ENCODE data around the gene RRP7A. TPM values are rescaled to one million over a fixed set of nuclear protein-coding genes. Genes with fewer than 3 reads are reported as not detected.
A peak's percentile ranks its signal among the peaks of the same experiment; 100 is the strongest.
"Not testable (repeated sequence)": the region's sequence is repeated elsewhere in the genome, so short reads cannot be mapped to it uniquely, and the experiment has no call there.

The RRP7A gene
- total and polyA plus RNA-seq, 4 donors: 8.6 to 12.1 (median 10.3) TPM

DNA sequence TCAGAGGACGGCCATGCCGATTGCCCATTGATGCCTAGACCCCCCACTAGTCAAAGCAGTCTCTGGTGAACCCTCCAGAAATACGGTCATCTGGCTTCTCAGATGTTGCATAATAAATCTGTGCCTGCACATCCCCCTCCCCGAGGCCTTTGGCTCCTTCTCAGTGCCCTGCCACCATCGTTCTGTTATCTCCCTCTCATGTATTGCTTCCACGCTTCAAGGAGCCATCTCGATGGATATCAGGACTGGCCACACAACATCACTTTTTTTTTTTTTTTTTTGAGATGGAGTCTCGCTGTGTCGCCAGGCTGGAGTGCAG lies 1.6 kb upstream of the RRP7A start (continued):
- no peak for TF ChIP-seq EGR1 (IDR thresholded peaks at IDR 0.05; ENCODE audit: low read depth in 2 of 2)
- no peak for TF ChIP-seq FOXA1 (IDR thresholded peaks at IDR 0.05)
- TF ChIP-seq, protein P1, sequence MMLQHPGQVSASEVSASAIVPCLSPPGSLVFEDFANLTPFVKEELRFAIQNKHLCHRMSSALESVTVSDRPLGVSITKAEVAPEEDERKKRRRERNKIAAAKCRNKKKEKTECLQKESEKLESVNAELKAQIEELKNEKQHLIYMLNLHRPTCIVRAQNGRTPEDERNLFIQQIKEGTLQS (IDR thresholded peaks at IDR 0.05): no peak

DNA sequence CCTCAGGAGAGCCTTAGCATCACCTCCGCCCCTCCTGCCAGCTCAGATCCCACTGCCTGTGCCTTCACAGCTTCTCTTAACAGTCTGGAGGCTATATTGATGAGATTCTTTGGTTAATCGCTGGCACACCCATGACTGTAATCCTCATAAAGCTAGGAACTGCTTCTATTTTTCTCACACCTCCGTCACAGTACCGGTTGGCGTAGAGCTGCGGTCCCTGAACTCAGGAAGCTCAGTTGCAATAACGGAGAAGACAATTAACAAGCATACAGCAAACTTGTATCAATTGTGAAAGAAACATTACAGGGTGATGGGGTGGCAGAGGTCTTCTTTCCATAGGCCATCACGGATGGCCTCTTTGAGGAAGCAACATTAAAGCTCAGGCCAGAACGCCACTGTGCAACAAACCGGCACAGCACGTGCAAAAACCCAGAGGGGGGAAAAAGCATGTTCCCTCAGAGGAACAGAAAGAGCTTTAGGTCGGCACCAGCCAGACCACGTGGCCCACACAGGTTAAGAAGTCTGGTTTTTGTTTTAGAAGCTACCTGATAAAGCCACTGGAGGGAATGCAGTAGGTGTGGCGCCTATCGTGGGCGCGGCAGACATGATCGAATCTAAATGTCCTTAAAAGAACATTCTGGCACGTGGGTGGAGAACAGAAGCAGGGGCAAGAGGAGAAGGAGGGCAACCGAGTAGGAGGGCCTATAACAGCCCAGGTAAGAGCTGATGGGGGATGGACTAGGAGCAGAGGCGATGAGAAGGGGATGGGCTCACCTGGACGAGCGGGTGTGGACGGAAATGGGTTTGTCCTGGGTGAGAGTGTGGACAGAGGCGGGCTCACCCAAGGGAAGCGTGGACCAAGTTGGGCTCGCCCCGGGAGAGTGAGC lies 715 bp downstream of the RRP7A start:
- peak overlapping the region; percentile 20 to 46 for H3K27ac ChIP-seq (ENCODE audit: low read depth in 1 of 2, low read length in 2 of 2)
- not testable (repeated sequence) for H3K36me3 ChIP-seq (ENCODE audit: control insufficient read depth in 4 of 4, insufficient read depth in 3 of 4, low read depth in 1 of 4, low read length in 3 of 4); H3K27me3 ChIP-seq (ENCODE audit: control insufficient read depth in 4 of 4, insufficient read depth in 4 of 4, low read length in 3 of 4); DNase-seq (ENCODE audit: low spot score); H3K9me3 ChIP-seq (ENCODE audit: control insufficient read depth in 4 of 4, low read length in 3 of 4)
- peak overlapping the region; percentile 59 for H3K9ac ChIP-seq (ENCODE audit: low read depth in 1 of 2, low read length in 2 of 2)
- peaks cover 5 to 15% (median 9%) of the 10 kb centered on the region in 4 donors for H3K4me1 ChIP-seq (ENCODE audit: control insufficient read depth in 4 of 4, insufficient read depth in 4 of 4, low read length in 3 of 4)
- peak overlapping the region; percentile 63 to 86 (median 70) for H3K4me3 ChIP-seq (ENCODE audit: low read depth in 1 of 3, low read length in 3 of 3)
- WGBS: 29% methylated on average over 18 of the region's 28 CpGs

DNA sequence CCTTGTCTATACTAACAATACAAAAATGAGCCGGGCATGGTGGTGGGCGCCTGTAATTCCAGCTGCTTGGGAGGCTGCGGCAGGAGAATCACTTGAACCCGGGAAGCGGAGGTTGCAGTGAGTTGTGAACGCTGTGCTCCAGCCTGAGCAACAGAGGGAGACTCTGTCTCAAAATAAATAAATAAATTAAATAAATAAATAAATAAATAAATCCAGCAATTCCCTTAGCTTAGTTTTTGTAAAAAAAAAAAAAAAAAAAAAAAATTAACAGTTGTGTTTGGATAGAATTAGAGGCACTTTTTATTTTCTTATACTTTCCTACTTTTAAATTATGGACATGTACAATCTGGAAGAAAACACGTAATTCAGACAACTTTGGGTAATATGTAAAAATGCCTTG lies 2.5 kb downstream of the RRP7A start:
- 97% methylated on average over 7 of the region's 7 CpGs for WGBS
- peaks cover 5 to 15% (median 9%) of the 10 kb centered on the region in 4 donors for H3K4me1 ChIP-seq (ENCODE audit: control insufficient read depth in 4 of 4, insufficient read depth in 4 of 4, low read length in 3 of 4)

DNA sequence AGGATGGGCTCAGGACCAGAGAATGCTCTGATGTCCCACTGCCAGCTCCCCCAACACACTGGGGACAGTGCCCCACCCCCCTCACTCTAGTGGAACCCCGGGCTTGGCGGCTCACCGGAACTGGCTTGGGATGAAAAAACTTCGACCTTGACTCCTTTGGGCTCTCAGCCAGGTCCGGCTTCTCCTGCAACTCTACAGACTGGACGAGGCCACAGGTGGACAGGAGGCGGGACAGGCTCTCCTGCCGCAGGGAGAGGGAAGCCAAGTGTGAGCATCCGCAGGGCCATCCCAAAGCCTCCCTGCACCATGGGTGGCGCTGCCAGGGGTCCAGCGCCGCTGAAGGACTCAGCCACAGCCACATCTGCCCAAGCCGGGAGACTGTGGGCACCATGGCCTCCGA lies 3.7 kb downstream of the RRP7A start:
- Histone ChIP-seq H3K4me1 (ENCODE audit: control insufficient read depth in 4 of 4, insufficient read depth in 4 of 4, low read length in 3 of 4) (peaks cover 5 to 15% (median 9%) of the 10 kb centered on the region in 4 donors), H3K36me3 (ENCODE audit: control insufficient read depth in 4 of 4, insufficient read depth in 3 of 4, low read depth in 1 of 4, low read length in 3 of 4) (peaks cover 0 to 7% (median 3%) of the 10 kb centered on the region in 4 donors), H3K4me3 (ENCODE audit: low read depth in 1 of 3, low read length in 3 of 3) (no peak overlapping the region), H3K9ac (ENCODE audit: low read depth in 1 of 2, low read length in 2 of 2) (no peak overlapping the region), H3K27ac (ENCODE audit: low read depth in 1 of 2, low read length in 2 of 2) (no peak overlapping the region), H3K27me3 (ENCODE audit: control insufficient read depth in 4 of 4, insufficient read depth in 4 of 4, low read length in 3 of 4) (no peaks in the 10 kb centered on the region), H3K9me3 (ENCODE audit: control insufficient read depth in 4 of 4, low read length in 3 of 4) (no peaks in the 10 kb centered on the region)
- WGBS: 42% methylated on average over 14 of the region's 14 CpGs
- DNase-seq (ENCODE audit: low spot score): peak; percentile 64
- TF ChIP-seq, protein P2, sequence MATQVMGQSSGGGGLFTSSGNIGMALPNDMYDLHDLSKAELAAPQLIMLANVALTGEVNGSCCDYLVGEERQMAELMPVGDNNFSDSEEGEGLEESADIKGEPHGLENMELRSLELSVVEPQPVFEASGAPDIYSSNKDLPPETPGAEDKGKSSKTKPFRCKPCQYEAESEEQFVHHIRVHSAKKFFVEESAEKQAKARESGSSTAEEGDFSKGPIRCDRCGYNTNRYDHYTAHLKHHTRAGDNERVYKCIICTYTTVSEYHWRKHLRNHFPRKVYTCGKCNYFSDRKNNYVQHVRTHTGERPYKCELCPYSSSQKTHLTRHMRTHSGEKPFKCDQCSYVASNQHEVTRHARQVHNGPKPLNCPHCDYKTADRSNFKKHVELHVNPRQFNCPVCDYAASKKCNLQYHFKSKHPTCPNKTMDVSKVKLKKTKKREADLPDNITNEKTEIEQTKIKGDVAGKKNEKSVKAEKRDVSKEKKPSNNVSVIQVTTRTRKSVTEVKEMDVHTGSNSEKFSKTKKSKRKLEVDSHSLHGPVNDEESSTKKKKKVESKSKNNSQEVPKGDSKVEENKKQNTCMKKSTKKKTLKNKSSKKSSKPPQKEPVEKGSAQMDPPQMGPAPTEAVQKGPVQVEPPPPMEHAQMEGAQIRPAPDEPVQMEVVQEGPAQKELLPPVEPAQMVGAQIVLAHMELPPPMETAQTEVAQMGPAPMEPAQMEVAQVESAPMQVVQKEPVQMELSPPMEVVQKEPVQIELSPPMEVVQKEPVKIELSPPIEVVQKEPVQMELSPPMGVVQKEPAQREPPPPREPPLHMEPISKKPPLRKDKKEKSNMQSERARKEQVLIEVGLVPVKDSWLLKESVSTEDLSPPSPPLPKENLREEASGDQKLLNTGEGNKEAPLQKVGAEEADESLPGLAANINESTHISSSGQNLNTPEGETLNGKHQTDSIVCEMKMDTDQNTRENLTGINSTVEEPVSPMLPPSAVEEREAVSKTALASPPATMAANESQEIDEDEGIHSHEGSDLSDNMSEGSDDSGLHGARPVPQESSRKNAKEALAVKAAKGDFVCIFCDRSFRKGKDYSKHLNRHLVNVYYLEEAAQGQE (IDR thresholded peaks at IDR 0.05): no peak
- TF ChIP-seq FOXA2 (IDR thresholded peaks at IDR 0.05) (no peak), GABPA (IDR thresholded peaks at IDR 0.05 in 1 of 2, conservative IDR thresholded peaks at IDR 0.05 in 1 of 2) (no peak), RAD21 (IDR thresholded peaks at IDR 0.05) (peak in 1 of 2 donors; percentile 5), EGR1 (IDR thresholded peaks at IDR 0.05; ENCODE audit: low read depth in 2 of 2) (no peak), HNF4G (IDR thresholded peaks at IDR 0.05) (no peak), HNF4A (conservative IDR thresholded peaks at IDR 0.05) (peak; percentile 40 to 43), FOXA1 (IDR thresholded peaks at IDR 0.05) (no peak), RXRA (IDR thresholded peaks at IDR 0.05) (peak; percentile 39 to 57), YY1 (IDR thresholded peaks at IDR 0.05) (peak; percentile 22), JUND (IDR thresholded peaks at IDR 0.05) (no peak), TAF1 (conservative IDR thresholded peaks at IDR 0.05) (no peak), SP1 (IDR thresholded peaks at IDR 0.05) (peak; percentile 40), NR2F2 (IDR thresholded peaks at IDR 0.05) (no peak)
- TF ChIP-seq, protein P3, sequence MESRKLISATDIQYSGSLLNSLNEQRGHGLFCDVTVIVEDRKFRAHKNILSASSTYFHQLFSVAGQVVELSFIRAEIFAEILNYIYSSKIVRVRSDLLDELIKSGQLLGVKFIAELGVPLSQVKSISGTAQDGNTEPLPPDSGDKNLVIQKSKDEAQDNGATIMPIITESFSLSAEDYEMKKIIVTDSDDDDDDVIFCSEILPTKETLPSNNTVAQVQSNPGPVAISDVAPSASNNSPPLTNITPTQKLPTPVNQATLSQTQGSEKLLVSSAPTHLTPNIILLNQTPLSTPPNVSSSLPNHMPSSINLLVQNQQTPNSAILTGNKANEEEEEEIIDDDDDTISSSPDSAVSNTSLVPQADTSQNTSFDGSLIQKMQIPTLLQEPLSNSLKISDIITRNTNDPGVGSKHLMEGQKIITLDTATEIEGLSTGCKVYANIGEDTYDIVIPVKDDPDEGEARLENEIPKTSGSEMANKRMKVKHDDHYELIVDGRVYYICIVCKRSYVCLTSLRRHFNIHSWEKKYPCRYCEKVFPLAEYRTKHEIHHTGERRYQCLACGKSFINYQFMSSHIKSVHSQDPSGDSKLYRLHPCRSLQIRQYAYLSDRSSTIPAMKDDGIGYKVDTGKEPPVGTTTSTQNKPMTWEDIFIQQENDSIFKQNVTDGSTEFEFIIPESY (IDR thresholded peaks at IDR 0.05): no peak
- TF ChIP-seq, protein P4, sequence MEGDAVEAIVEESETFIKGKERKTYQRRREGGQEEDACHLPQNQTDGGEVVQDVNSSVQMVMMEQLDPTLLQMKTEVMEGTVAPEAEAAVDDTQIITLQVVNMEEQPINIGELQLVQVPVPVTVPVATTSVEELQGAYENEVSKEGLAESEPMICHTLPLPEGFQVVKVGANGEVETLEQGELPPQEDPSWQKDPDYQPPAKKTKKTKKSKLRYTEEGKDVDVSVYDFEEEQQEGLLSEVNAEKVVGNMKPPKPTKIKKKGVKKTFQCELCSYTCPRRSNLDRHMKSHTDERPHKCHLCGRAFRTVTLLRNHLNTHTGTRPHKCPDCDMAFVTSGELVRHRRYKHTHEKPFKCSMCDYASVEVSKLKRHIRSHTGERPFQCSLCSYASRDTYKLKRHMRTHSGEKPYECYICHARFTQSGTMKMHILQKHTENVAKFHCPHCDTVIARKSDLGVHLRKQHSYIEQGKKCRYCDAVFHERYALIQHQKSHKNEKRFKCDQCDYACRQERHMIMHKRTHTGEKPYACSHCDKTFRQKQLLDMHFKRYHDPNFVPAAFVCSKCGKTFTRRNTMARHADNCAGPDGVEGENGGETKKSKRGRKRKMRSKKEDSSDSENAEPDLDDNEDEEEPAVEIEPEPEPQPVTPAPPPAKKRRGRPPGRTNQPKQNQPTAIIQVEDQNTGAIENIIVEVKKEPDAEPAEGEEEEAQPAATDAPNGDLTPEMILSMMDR (IDR thresholded peaks at IDR 0.05; ENCODE audit: low read depth, low read length, missing input control): no peak
- TF ChIP-seq, protein P5, sequence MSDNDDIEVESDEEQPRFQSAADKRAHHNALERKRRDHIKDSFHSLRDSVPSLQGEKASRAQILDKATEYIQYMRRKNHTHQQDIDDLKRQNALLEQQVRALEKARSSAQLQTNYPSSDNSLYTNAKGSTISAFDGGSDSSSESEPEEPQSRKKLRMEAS (IDR thresholded peaks at IDR 0.05): no peak
- TF ChIP-seq, protein P1 (IDR thresholded peaks at IDR 0.05): no peak

More for the DNA sequence above, 2.5 kb downstream of the RRP7A start:
- H3K9ac ChIP-seq (ENCODE audit: low read depth in 1 of 2, low read length in 2 of 2); H3K9me3 ChIP-seq (ENCODE audit: control insufficient read depth in 4 of 4, low read length in 3 of 4); DNase-seq (ENCODE audit: low spot score); H3K36me3 ChIP-seq (ENCODE audit: control insufficient read depth in 4 of 4, insufficient read depth in 3 of 4, low read depth in 1 of 4, low read length in 3 of 4); H3K27ac ChIP-seq (ENCODE audit: low read depth in 1 of 2, low read length in 2 of 2); H3K27me3 ChIP-seq (ENCODE audit: control insufficient read depth in 4 of 4, insufficient read depth in 4 of 4, low read length in 3 of 4); H3K4me3 ChIP-seq (ENCODE audit: low read depth in 1 of 3, low read length in 3 of 3): not testable (repeated sequence)
